GM12875 (cell line): ENCODE measurements around the gene CRADD.

Experiments
- H3K4me3 ChIP-seq: one replicate; pipeline ENCODE4 v1.5.1; 2011; ENCODE audit warnings: low read depth, low read length, control low read depth
- TF ChIP-seq, protein P1 (sequence below): IDR thresholded peaks from 2 replicates; pipeline ENCODE4 v1.5.1; 2011; ENCODE audit warnings: low read depth, mild to moderate bottlenecking, control low read depth, inconsistent platforms, low read length, moderate library complexity, borderline replicate concordance; ENCODE audit not compliant: insufficient read depth

Gene CRADD

DNA sequence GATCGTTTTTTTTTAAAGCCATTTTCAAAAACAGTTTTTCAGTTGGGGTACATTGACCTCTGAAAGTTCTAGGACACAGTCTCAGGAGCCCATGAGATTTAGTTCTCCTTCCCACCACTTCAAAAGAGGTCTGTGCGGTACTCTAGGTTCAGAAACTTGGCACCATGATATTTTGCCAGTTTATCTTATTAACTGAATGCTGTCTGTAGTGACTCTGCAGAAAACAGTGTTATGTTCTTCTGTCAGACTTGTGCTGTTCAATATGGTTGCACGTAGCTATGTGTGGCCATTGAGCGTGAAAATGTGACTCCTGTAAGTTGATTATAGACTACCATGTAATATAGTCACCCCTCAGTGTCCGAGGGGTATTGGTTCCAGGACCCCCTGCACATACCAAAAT, 35.9 kb downstream of the CRADD start:
- no peak overlapping the region for H3K4me3 ChIP-seq
- TF ChIP-seq, protein P1, sequence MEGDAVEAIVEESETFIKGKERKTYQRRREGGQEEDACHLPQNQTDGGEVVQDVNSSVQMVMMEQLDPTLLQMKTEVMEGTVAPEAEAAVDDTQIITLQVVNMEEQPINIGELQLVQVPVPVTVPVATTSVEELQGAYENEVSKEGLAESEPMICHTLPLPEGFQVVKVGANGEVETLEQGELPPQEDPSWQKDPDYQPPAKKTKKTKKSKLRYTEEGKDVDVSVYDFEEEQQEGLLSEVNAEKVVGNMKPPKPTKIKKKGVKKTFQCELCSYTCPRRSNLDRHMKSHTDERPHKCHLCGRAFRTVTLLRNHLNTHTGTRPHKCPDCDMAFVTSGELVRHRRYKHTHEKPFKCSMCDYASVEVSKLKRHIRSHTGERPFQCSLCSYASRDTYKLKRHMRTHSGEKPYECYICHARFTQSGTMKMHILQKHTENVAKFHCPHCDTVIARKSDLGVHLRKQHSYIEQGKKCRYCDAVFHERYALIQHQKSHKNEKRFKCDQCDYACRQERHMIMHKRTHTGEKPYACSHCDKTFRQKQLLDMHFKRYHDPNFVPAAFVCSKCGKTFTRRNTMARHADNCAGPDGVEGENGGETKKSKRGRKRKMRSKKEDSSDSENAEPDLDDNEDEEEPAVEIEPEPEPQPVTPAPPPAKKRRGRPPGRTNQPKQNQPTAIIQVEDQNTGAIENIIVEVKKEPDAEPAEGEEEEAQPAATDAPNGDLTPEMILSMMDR = no peak

GRCh38 chr12:93713800-93714199, 36.6 kb downstream of the CRADD start:
- TF ChIP-seq, protein P1 = no peak
- no peak overlapping the region for H3K4me3 ChIP-seq

DNA sequence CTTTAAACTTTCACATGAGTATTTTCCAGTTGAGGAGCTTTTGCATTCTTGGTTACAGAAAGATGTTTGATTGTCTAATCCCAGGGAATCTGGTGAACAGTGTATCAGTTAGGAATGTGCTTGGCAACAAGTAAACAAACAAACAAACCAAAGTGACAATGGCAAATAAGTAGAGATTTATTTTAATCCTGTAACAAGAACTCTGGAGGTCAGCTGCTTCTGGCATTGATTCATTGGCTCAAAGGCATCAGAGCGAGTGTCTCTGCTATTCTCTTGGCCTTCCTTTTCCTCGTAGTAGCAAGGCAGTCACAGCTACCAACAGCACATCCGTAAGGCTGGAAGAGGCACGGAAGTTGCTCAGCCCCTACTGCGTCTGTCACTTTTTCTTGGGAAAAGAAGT, 37.2 kb downstream of the CRADD start:
- H3K4me3 ChIP-seq = no peak overlapping the region
- TF ChIP-seq, protein P1 = no peak

DNA sequence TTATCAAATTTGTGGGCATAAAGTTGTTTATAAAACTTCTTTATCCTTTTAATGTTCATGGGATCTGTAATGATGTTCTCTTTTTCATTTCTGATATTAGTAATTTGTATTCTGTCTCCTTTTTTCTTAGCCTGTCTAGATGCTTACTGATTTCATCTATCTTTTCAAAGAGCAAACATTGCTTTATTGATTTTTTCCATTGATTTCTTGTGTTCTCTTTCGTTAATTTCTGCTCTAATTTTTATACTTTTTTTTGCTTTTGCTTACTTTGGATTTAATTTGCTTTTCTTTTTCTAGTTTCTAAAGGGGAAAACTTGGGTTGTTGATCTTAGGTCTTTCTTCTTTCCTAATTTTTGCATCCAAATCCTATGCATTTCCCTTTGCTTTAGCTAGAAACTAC, 42.5 kb downstream of the CRADD start:
- H3K4me3 ChIP-seq = no peak overlapping the region
- TF ChIP-seq, protein P1 = no peak

GRCh38 chr12:93720559-93720958, 43.4 kb downstream of the CRADD start:
- TF ChIP-seq, protein P1 = no peak
- no peak overlapping the region for H3K4me3 ChIP-seq

- TF ChIP-seq, protein P1 = no peak
- no peak overlapping the region for H3K4me3 ChIP-seq
Observed at GRCh38 chr12:93722179-93722578, 45.0 kb downstream of the CRADD start.

DNA sequence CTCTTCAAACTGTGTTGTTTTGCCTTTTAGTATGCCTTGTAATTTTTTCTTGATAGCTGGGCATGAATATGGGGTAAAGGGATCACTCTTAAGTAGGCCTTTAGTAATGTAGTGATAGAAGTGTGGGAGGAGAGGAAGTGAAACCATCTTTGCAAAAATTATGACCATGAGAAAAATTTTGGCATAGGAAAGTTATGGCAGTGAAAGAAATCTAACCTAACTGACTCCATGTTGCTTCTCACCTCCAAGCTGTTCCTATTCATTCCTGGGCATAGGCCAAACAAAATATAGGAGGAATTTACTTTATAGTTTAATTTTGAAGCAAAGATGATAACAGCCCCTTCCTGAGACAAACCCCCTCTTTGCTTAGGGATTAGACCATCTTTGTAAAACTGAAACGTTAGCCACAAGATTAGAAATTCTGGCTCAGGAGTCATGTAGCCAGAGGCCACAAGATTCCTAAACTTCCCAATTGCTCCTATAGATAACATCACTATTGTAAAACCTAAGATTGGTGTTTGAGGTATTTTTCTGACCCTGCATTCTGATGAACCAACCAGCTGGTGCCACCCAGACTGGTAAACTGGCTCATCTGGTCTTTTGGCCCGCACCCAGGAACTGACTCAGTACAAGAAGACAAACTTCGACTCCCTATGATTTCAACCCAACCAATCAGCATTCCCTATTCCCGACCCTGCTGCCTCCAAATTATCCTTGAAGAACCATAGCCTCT, 45.8 kb downstream of the CRADD start:
- H3K4me3 ChIP-seq = no peak overlapping the region

More for the DNA sequence above, 45.8 kb downstream of the CRADD start:
- TF ChIP-seq, protein P1 = no peak
